ENCODE measurements around the gene C1orf159.
"Not testable (repeated sequence)": the region's sequence is repeated elsewhere in the genome, so short reads cannot be mapped to it uniquely, and the experiment has no call there.

Gene C1orf159

GRCh38 chr1:1069056-1069710, 46.7 kb downstream of the C1orf159 start:
- peak overlapping the region; percentile 56 for H3K4me3 ChIP-seq (ENCODE audit: control insufficient read depth, low read depth, low read length)
- TF ChIP-seq CTCF (IDR thresholded peaks at IDR 0.05; ENCODE audit: control insufficient read depth, insufficient read depth, low read depth, low read length, missing control alignments): no peak
- DNase-seq (ENCODE audit: low read depth): no peak

- peak overlapping the region; percentile 56 for H3K4me3 ChIP-seq (ENCODE audit: control insufficient read depth, low read depth, low read length)
- no peak for DNase-seq (ENCODE audit: low read depth)
- no peak for TF ChIP-seq CTCF (IDR thresholded peaks at IDR 0.05; ENCODE audit: control insufficient read depth, insufficient read depth, low read depth, low read length, missing control alignments)
Observed at GRCh38 chr1:1068517-1069055, 47.3 kb downstream of the C1orf159 start.

- H3K4me3 ChIP-seq (ENCODE audit: control insufficient read depth, low read depth, low read length): no peak overlapping the region
- TF ChIP-seq CTCF (IDR thresholded peaks at IDR 0.05; ENCODE audit: control insufficient read depth, insufficient read depth, low read depth, low read length, missing control alignments): no peak
- no peak for DNase-seq (ENCODE audit: low read depth)
Observed at GRCh38 chr1:1067860-1068516, 47.9 kb downstream of the C1orf159 start.

GRCh38 chr1:1067284-1067859, 48.5 kb downstream of the C1orf159 start:
- no peak for TF ChIP-seq CTCF (IDR thresholded peaks at IDR 0.05; ENCODE audit: control insufficient read depth, insufficient read depth, low read depth, low read length, missing control alignments)
- no peak overlapping the region for H3K4me3 ChIP-seq (ENCODE audit: control insufficient read depth, low read depth, low read length)
- no peak for DNase-seq (ENCODE audit: low read depth)

- DNase-seq (ENCODE audit: low read depth): no peak
- H3K4me3 ChIP-seq (ENCODE audit: control insufficient read depth, low read depth, low read length): no peak overlapping the region
- TF ChIP-seq CTCF (IDR thresholded peaks at IDR 0.05; ENCODE audit: control insufficient read depth, insufficient read depth, low read depth, low read length, missing control alignments): no peak
Observed at GRCh38 chr1:1066403-1067283, 49.2 kb downstream of the C1orf159 start.

- H3K4me3 ChIP-seq (ENCODE audit: control insufficient read depth, low read depth, low read length); DNase-seq (ENCODE audit: low read depth): not testable (repeated sequence)
Observed at GRCh38 chr1:1065940-1066304, 50.0 kb downstream of the C1orf159 start.

Data from AG09309 (cell line).